Lower leg skin (tissue), 3 donors: ENCODE results near the gene JKAMP.

ENCODE experiments used
- POLR2A ChIP-seq, 2 donors: fragments of 450-650 bp; IDR thresholded peaks; one replicate each; pipeline ENCODE4 v1.6.1; 2016 to 2017; ENCODE audit warnings: antibody characterized with exemption in 2 of 2, mild to moderate bottlenecking in 1 of 2, moderate library complexity in 1 of 2
- TF ChIP-seq, protein P1 (sequence below), 3 donors: fragments of 450-650 bp; IDR thresholded peaks; one replicate each; pipeline ENCODE4 v1.5.1; 2016; ENCODE audit warnings: antibody characterized with exemption in 3 of 3, mild to moderate bottlenecking in 3 of 3, moderate library complexity in 2 of 3

DNA sequence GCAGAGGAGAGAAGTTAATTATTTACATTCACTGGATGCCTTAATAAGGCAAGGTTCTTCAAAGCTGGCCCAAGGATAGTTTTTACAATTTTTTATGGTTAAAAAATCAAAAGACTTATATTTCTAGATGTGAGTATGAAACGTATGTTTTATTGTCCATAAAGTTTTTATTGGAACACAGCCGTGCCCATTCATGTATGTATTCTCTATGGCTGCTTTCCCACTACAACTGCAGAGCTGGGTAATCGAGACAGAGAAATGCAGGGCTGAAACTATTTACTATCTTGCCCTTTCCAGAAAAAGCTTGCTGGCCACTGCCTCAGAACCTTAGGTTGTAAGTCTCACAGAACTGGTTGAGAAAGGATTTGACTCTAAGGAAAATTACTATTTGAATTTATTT, 16.4 kb downstream of the JKAMP start:
- TF ChIP-seq, protein P1, sequence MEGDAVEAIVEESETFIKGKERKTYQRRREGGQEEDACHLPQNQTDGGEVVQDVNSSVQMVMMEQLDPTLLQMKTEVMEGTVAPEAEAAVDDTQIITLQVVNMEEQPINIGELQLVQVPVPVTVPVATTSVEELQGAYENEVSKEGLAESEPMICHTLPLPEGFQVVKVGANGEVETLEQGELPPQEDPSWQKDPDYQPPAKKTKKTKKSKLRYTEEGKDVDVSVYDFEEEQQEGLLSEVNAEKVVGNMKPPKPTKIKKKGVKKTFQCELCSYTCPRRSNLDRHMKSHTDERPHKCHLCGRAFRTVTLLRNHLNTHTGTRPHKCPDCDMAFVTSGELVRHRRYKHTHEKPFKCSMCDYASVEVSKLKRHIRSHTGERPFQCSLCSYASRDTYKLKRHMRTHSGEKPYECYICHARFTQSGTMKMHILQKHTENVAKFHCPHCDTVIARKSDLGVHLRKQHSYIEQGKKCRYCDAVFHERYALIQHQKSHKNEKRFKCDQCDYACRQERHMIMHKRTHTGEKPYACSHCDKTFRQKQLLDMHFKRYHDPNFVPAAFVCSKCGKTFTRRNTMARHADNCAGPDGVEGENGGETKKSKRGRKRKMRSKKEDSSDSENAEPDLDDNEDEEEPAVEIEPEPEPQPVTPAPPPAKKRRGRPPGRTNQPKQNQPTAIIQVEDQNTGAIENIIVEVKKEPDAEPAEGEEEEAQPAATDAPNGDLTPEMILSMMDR (IDR thresholded peaks at IDR 0.05): no peak
- TF ChIP-seq POLR2A (IDR thresholded peaks at IDR 0.05): no peak
